Spleen (tissue), 11 donors: ENCODE data around the gene BCL6B. TPM values are rescaled to one million over a fixed set of nuclear protein-coding genes. Genes with fewer than 3 reads are reported as not detected.

Experiments used
- DNase-seq: peaks from one replicate; pipeline ENCODE4 v3.0.0-alpha.2; 2020
- H3K27ac ChIP-seq, 8 donors: fragments of 200-600 bp; sonication (generic) in 7 of 8; 1 replicate in 4 of 8; 2 replicates in 4 of 8; pipeline versions ENCODE4 v1.5.0 to v1.8.0; 2016 to 2021; ENCODE audit warnings: inconsistent platforms in 4 of 8, mild to moderate bottlenecking in 4 of 8, moderate library complexity in 1 of 8
- H3K27me3 ChIP-seq, 7 donors: fragments of 200-600 bp; sonication (generic) in 6 of 7; replicated peaks in 1 of 7; 1 replicate in 4 of 7; 2 replicates in 3 of 7; pipeline versions ENCODE4 v1.5.0 to v1.8.0; 2016 to 2021; ENCODE audit warnings: inconsistent platforms in 3 of 7, mild to moderate bottlenecking in 1 of 7
- H3K36me3 ChIP-seq, 6 donors: fragments of 200-600 bp; sonication (generic) in 5 of 6; 1 replicate in 4 of 6; 2 replicates in 2 of 6; pipeline versions ENCODE4 v1.5.0 to v1.8.0; 2016 to 2021; ENCODE audit warnings: inconsistent platforms in 2 of 6
- H3K4me1 ChIP-seq, 6 donors: fragments of 200-600 bp; sonication (generic) in 5 of 6; 1 replicate in 3 of 6; 2 replicates in 3 of 6; pipeline versions ENCODE4 v1.5.0 to v1.8.0; 2016 to 2021; ENCODE audit warnings: inconsistent platforms in 3 of 6
- H3K4me3 ChIP-seq, 8 donors: fragments of 200-600 bp; sonication (generic) in 7 of 8; 1 replicate in 4 of 8; 2 replicates in 4 of 8; pipeline versions ENCODE4 v1.5.0 to v1.8.0; 2016 to 2021; ENCODE audit warnings: inconsistent platforms in 4 of 8, mild to moderate bottlenecking in 4 of 8, moderate library complexity in 2 of 8
- H3K9me3 ChIP-seq, 8 donors: fragments of 200-600 bp; sonication (generic) in 7 of 8; 1 replicate in 4 of 8; 2 replicates in 4 of 8; pipeline versions ENCODE4 v1.5.0 to v1.8.0; 2016 to 2021; ENCODE audit warnings: inconsistent platforms in 4 of 8
- POLR2A ChIP-seq, 3 donors: fragments of 450-650 bp; IDR thresholded peaks; one replicate each; pipeline ENCODE4 v1.5.1; 2017; ENCODE audit warnings: antibody characterized with exemption in 3 of 3, mild to moderate bottlenecking in 1 of 3
- POLR2AphosphoS5 ChIP-seq, 3 donors: sonication (generic); formaldehyde crosslinking; IDR thresholded peaks; one replicate each; pipeline ENCODE4 v1.5.1; 2017; ENCODE audit warnings: antibody characterized with exemption in 3 of 3
- WGBS, 5 donors: extraction: QIAGEN DNeasy Blood & Tissue Kit in 3 of 5; methylation state at CpG; one replicate each; pipeline versions ENCODE4 v1.1.5 to v1.1.7; 2013 to 2018; 5-methylcytosine and 5-hydroxymethylcytosine counted together
- intact Hi-C: fragments of 100-400 bp; cut with DNase I; formaldehyde crosslinking; loops from one replicate; pipeline ENCODE4 v1.15.0; 2023; ENCODE audit warnings: low total_unique reads
- polyA plus RNA-seq, 3 donors: library from polyadenylated mRNA; stranded (reverse); fragments of 200-250 nt; gene quantifications; one replicate each; pipeline ENCODE4 v1.2.1, GENCODE V29; 2013
- small RNA-seq, 4 donors: library from RNA; depleted of rRNA; stranded (forward); fragments of <200 nt; gene quantifications; one replicate each; pipeline ENCODE3, GENCODE V24; 2016
- total RNA-seq, 7 donors: library from RNA; depleted of rRNA in 3 of 7; stranded (reverse); fragments of >200 nt in 3 of 7; fragmentation: NEBNext Ultra II Directional in 4 of 7; extraction: Animal tissue kit (Norgen Biotek cat#: 25700) in 4 of 7; gene quantifications; one replicate each; pipeline versions ENCODE4 v1.1.0 to v1.2.1, GENCODE V29; 2016 to 2021
- TF ChIP-seq, protein P1 (sequence below), 11 experiments: fragments of 200-600 bp in 7 of 11; fragments of 450-650 bp in 4 of 11; sonication (generic) in 4 of 11; IDR thresholded peaks in 8 of 11; conservative IDR thresholded peaks in 3 of 11; 1 replicate in 7 of 11; 2 replicates in 4 of 11; pipeline versions ENCODE4 v1.4.0 to v1.8.0; 2016 to 2021; ENCODE audit warnings: antibody characterized with exemption in 11 of 11, inconsistent platforms in 4 of 11, mild to moderate bottlenecking in 1 of 11
- donor health status: healthy with polysubstance abuse.
- donor health status: DM: no; HTN: no; CAD: no; lungs with moderate emphysema.
- donor health status: DM: no; HTN: no; CAD: no.
- donor health status: Bipolar disorder and iron deficiency.
- donor health status: healthy.
- donor health status: DM: no; HTN: no; CAD: no.
- donor health status: DM: yes; HTN: yes; CAD: no.

The BCL6B gene
- total and polyA plus RNA-seq, 10 donors = 4.2 to 92.5 (median 19.7) TPM

DNA sequence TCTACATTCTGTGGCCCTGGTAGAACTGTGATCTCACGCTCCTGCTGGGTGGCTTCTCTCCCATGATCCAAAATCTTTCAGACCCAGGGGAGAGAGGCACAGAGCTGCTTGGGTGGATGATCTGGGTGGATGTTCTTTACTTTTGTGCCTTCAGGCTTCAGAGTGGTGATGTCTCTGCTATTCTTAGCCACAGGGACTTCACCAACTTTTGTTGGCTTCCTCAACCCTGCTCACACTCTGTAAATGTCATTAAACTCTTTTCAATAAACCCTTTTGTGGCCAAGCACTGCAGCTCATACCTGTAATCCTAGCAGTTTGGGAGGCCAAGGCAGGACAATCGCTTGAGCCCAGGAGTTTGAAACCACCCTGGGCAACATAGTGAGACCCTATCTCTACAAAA, 49.6 kb downstream of the BCL6B start:
- 90 to 95% (median 94%) methylated on average over 2 of the region's 2 CpGs for WGBS, 5 donors
- H3K4me1 ChIP-seq = no peaks in the 10 kb centered on the region
- intact Hi-C loops = no loop called here
- no peaks in the 10 kb centered on the region for H3K36me3 ChIP-seq
- DNase-seq = peak; percentile 15
- peak overlapping the region in 1 of 8 donors; percentile 61 for H3K27ac ChIP-seq
- H3K27me3 ChIP-seq = no peaks in the 10 kb centered on the region
- TF ChIP-seq, protein P1, sequence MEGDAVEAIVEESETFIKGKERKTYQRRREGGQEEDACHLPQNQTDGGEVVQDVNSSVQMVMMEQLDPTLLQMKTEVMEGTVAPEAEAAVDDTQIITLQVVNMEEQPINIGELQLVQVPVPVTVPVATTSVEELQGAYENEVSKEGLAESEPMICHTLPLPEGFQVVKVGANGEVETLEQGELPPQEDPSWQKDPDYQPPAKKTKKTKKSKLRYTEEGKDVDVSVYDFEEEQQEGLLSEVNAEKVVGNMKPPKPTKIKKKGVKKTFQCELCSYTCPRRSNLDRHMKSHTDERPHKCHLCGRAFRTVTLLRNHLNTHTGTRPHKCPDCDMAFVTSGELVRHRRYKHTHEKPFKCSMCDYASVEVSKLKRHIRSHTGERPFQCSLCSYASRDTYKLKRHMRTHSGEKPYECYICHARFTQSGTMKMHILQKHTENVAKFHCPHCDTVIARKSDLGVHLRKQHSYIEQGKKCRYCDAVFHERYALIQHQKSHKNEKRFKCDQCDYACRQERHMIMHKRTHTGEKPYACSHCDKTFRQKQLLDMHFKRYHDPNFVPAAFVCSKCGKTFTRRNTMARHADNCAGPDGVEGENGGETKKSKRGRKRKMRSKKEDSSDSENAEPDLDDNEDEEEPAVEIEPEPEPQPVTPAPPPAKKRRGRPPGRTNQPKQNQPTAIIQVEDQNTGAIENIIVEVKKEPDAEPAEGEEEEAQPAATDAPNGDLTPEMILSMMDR (IDR thresholded peaks at IDR 0.05 in 8 of 11, conservative IDR thresholded peaks at IDR 0.05 in 3 of 11) = no peak
- TF ChIP-seq POLR2A (IDR thresholded peaks at IDR 0.05) (no peak), POLR2AphosphoS5 (IDR thresholded peaks at IDR 0.05) (no peak)
- no peak overlapping the region for H3K4me3 ChIP-seq
- peaks cover 4 to 18% (median 16%) of the 10 kb centered on the region in 8 donors for H3K9me3 ChIP-seq

DNA sequence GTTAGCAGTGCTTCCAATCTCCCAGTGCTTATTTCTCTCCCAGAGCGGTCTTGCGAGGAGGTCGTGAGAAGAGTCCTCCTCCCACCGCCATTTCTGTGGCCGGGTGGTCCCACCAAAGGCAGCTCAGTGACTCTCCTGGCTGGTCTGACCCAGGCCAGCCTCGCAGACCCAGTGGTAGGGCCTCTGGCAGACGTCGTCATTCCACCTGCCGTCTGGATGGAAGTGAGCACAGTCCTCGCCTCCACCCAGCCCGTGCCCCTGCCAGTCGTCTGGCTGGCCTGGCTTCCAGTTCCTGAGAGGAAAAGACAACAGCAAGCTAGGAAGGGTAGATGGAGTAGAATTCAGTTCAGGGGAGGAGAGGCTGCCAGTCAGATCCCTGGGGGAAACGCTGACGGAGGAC, 52.1 kb downstream of the BCL6B start:
- intact Hi-C loops = no loop called here
- Histone ChIP-seq H3K27me3 (no peaks in the 10 kb centered on the region), H3K4me1 (peaks cover 0 to 4% (median 0%) of the 10 kb centered on the region in 6 donors), H3K36me3 (no peaks in the 10 kb centered on the region), H3K27ac (no peak overlapping the region), H3K9me3 (no peaks in the 10 kb centered on the region), H3K4me3 (no peak overlapping the region)
- TF ChIP-seq, protein P1 (IDR thresholded peaks at IDR 0.05 in 8 of 11, conservative IDR thresholded peaks at IDR 0.05 in 3 of 11) = no peak
- no peak for TF ChIP-seq POLR2A (IDR thresholded peaks at IDR 0.05)
- TF ChIP-seq POLR2AphosphoS5 (IDR thresholded peaks at IDR 0.05) = no peak
- 85 to 91% (median 87%) methylated on average over 14 of the region's 14 CpGs for WGBS, 5 donors
- no peak for DNase-seq

DNA sequence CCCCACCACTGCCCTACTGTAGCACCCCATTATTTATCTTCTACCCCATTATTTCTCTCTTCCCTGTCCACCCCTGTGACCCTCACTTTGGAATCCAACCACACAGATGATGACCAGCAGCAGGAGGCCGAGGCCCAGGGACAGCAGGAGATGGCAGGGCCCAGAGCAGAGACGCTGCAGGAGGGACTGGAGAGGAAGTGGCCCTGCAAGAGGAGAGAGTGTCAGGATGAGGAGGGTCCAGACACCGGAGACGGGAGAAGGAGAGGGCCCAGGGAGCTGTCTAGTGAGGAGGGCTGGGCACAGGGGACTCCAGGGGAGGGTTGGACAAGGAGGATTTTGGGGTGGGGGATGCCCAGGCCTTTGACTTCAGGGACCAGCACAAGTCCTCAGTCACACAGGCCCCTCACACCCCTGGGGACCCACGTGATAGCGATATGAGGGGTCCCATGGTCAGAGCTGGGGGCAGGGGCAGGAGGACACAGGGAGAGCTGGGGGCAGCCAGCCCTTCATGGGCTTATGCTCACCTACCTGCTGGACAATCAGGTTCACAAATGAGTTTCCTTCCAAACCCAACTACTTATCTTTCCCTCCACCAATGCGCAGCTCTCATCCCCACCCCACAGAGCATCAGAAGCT, 55.2 kb downstream of the BCL6B start:
- no peak for DNase-seq
- intact Hi-C loops = no loop called here
- WGBS, 5 donors = 71 to 87% (median 81%) methylated on average over 5 to 7 of the region's 7 CpGs
- H3K9me3 ChIP-seq = no peaks in the 10 kb centered on the region
- H3K4me1 ChIP-seq = peaks cover 3 to 22% (median 13%) of the 10 kb centered on the region in 6 donors
- no peaks in the 10 kb centered on the region for H3K27me3 ChIP-seq
- TF ChIP-seq, protein P1 (IDR thresholded peaks at IDR 0.05 in 8 of 11, conservative IDR thresholded peaks at IDR 0.05 in 3 of 11) = no peak
- no peak for TF ChIP-seq POLR2AphosphoS5 (IDR thresholded peaks at IDR 0.05)
- TF ChIP-seq POLR2A (IDR thresholded peaks at IDR 0.05) = no peak
- H3K36me3 ChIP-seq = no peaks in the 10 kb centered on the region
- no peak overlapping the region for H3K4me3 ChIP-seq
- no peak overlapping the region for H3K27ac ChIP-seq

DNA sequence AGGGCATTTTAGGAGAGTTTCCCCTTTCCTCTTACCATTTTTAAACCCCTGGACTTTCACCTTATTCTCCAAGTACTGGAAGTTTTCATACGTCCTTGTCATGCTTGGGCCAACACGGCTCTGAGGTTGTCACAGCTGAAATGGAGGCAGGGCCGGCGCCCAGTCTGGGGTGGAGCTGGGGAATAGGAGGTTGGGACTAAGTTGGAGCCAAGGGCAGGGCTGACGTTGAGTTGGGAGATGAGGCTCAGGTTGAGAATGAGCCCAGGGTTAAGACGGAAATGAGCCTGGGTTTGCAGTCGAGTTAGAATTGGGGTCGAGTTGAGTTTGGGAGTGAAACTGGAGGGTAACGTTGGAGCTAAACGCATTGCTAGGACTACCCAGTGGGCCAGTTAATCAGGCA, 55.9 kb downstream of the BCL6B start:
- intact Hi-C loops = no loop called here
- no peaks in the 10 kb centered on the region for H3K36me3 ChIP-seq
- H3K27me3 ChIP-seq = peaks cover 0 to 3% (median 0%) of the 10 kb centered on the region in 7 donors
- H3K4me3 ChIP-seq = no peak overlapping the region
- H3K27ac ChIP-seq = no peak overlapping the region
- 85 to 94% (median 90%) methylated on average over 10 of the region's 10 CpGs for WGBS, 5 donors
- TF ChIP-seq, protein P1 (IDR thresholded peaks at IDR 0.05 in 8 of 11, conservative IDR thresholded peaks at IDR 0.05 in 3 of 11) = no peak
- TF ChIP-seq POLR2A (IDR thresholded peaks at IDR 0.05) (no peak), POLR2AphosphoS5 (IDR thresholded peaks at IDR 0.05) (no peak)
- no peak for DNase-seq
- no peaks in the 10 kb centered on the region for H3K9me3 ChIP-seq
- peaks cover 3 to 22% (median 13%) of the 10 kb centered on the region in 6 donors for H3K4me1 ChIP-seq

Small RNA genes lying within 50 kb of the gene (small RNA-seq; reads per million reads assigned to genes)
- 0 reads per million in 4 donors for gene AC120057.1

Other genes starting within 250 kb of the BCL6B start
- gene FBXO39, start 246.8 kb upstream of the BCL6B start, total RNA-seq = under 1 TPM in 2 of 7 donors, not detected in 5; 0.70 to 0.75 TPM
- gene FBXO39, start 246.8 kb upstream of the BCL6B start, polyA plus RNA-seq = under 1 TPM in 2 of 3 donors, not detected in 1; 0.26 to 0.27 TPM
- not detected for gene TEKT1, start 191.3 kb upstream of the BCL6B start, total RNA-seq
- gene TEKT1, start 191.3 kb upstream of the BCL6B start, polyA plus RNA-seq = not detected
- 1 to 10 TPM in 6 of 7 donors, under 1 TPM in 1; 0.79 to 2.5 (median 1.4) TPM for gene ALOX12, start 27.0 kb upstream of the BCL6B start, total RNA-seq
- gene ALOX12, start 27.0 kb upstream of the BCL6B start, polyA plus RNA-seq = under 1 TPM; 0.15 to 0.35 (median 0.30) TPM
- gene RNASEK, start 10.4 kb upstream of the BCL6B start, total RNA-seq = 100 to 1,000 TPM; 224 to 335 (median 271) TPM
- 100 to 1,000 TPM; 369 to 504 (median 411) TPM for gene RNASEK, start 10.4 kb upstream of the BCL6B start, polyA plus RNA-seq
- 10 to 100 TPM in 2 of 7 donors, 1 to 10 TPM in 5; 4.0 to 15.3 (median 7.6) TPM for gene SLC16A13, start 13.0 kb downstream of the BCL6B start, total RNA-seq
- 1 to 10 TPM; 1.7 to 5.4 (median 1.8) TPM for gene SLC16A13, start 13.0 kb downstream of the BCL6B start, polyA plus RNA-seq
- gene SLC16A11, start 21.0 kb downstream of the BCL6B start, total RNA-seq = 1 to 10 TPM in 5 of 7 donors, under 1 TPM in 1, not detected in 1; 0.51 to 3.6 (median 2.9) TPM
- gene SLC16A11, start 21.0 kb downstream of the BCL6B start, polyA plus RNA-seq = 1 to 10 TPM; 1.9 to 3.9 (median 2.1) TPM
- gene CLEC10A, start 57.2 kb downstream of the BCL6B start, total RNA-seq = 10 to 100 TPM in 2 of 7 donors, 1 to 10 TPM in 4, under 1 TPM in 1; 0.85 to 19.5 (median 7.1) TPM
- 10 to 100 TPM in 1 of 3 donors, 1 to 10 TPM in 2; 2.2 to 22.2 (median 6.3) TPM for gene CLEC10A, start 57.2 kb downstream of the BCL6B start, polyA plus RNA-seq
- 10 to 100 TPM in 2 of 7 donors, 1 to 10 TPM in 4, not detected in 1; 2.4 to 10.5 (median 6.2) TPM for gene ASGR2, start 91.8 kb downstream of the BCL6B start, total RNA-seq
- gene ASGR2, start 91.8 kb downstream of the BCL6B start, polyA plus RNA-seq = 10 to 100 TPM in 1 of 3 donors, 1 to 10 TPM in 2; 2.3 to 35.1 (median 8.8) TPM
- 1 to 10 TPM; 1.5 to 7.2 (median 3.7) TPM for gene ASGR1, start 156.3 kb downstream of the BCL6B start, total RNA-seq
- 10 to 100 TPM in 1 of 3 donors, 1 to 10 TPM in 2; 1.3 to 10.2 (median 6.4) TPM for gene ASGR1, start 156.3 kb downstream of the BCL6B start, polyA plus RNA-seq
- 10 to 100 TPM; 17.0 to 38.5 (median 30.5) TPM for gene DLG4, start 196.8 kb downstream of the BCL6B start, total RNA-seq
- gene DLG4, start 196.8 kb downstream of the BCL6B start, polyA plus RNA-seq = 10 to 100 TPM in 1 of 3 donors, 1 to 10 TPM in 2; 3.0 to 21.5 (median 4.3) TPM
- 100 to 1,000 TPM; 402 to 903 (median 548) TPM for gene ACADVL, start 196.9 kb downstream of the BCL6B start, total RNA-seq
- 100 to 1,000 TPM; 320 to 963 (median 710) TPM for gene ACADVL, start 196.9 kb downstream of the BCL6B start, polyA plus RNA-seq
- gene DVL2, start 211.5 kb downstream of the BCL6B start, total RNA-seq = 10 to 100 TPM; 36.9 to 48.0 (median 39.2) TPM
- 10 to 100 TPM in 2 of 3 donors, 1 to 10 TPM in 1; 9.8 to 29.2 (median 11.7) TPM for gene DVL2, start 211.5 kb downstream of the BCL6B start, polyA plus RNA-seq
- 10 to 100 TPM; 33.1 to 47.6 (median 38.8) TPM for gene PHF23, start 216.4 kb downstream of the BCL6B start, total RNA-seq
- 10 to 100 TPM; 27.4 to 50.4 (median 33.2) TPM for gene PHF23, start 216.4 kb downstream of the BCL6B start, polyA plus RNA-seq
- gene GABARAP, start 219.4 kb downstream of the BCL6B start, total RNA-seq = 100 to 1,000 TPM; 222 to 519 (median 438) TPM
- 100 to 1,000 TPM; 755 to 855 (median 822) TPM for gene GABARAP, start 219.4 kb downstream of the BCL6B start, polyA plus RNA-seq
- gene CTDNEP1, start 228.7 kb downstream of the BCL6B start, total RNA-seq = 100 to 1,000 TPM in 4 of 7 donors, 10 to 100 TPM in 3; 83.1 to 133 (median 119) TPM
- gene CTDNEP1, start 228.7 kb downstream of the BCL6B start, polyA plus RNA-seq = 100 to 1,000 TPM in 1 of 3 donors, 10 to 100 TPM in 2; 69.3 to 104 (median 86.1) TPM
- gene ELP5, start 229.2 kb downstream of the BCL6B start, total RNA-seq = 10 to 100 TPM; 22.1 to 40.3 (median 36.3) TPM
- gene ELP5, start 229.2 kb downstream of the BCL6B start, polyA plus RNA-seq = 10 to 100 TPM; 36.2 to 40.2 (median 37.2) TPM
- gene CLDN7, start 239.4 kb downstream of the BCL6B start, total RNA-seq = 1 to 10 TPM in 6 of 7 donors, under 1 TPM in 1; 0.74 to 6.6 (median 2.4) TPM
- gene CLDN7, start 239.4 kb downstream of the BCL6B start, polyA plus RNA-seq = 1 to 10 TPM; 2.9 to 6.0 (median 4.3) TPM